Mammary epithelial cell (primary cell): ENCODE measurements around the gene DENND1A.

ENCODE experiments used
- EZH2 ChIP-seq: IDR thresholded peaks from 2 replicates; pipeline ENCODE4 v1.6.1; 2012; ENCODE audit warnings: low read length, inconsistent platforms, borderline replicate concordance
- TF ChIP-seq, protein P1 (sequence below), 2 donors: IDR thresholded peaks in 1 of 2; conservative IDR thresholded peaks in 1 of 2; 2 replicates each; pipeline ENCODE4 v1.5.1; 2011 to 2012; ENCODE audit warnings: inconsistent platforms in 2 of 2, low read length in 2 of 2, mild to moderate bottlenecking in 2 of 2, control low read depth in 1 of 2, low read depth in 1 of 2; ENCODE audit not compliant: insufficient read depth in 1 of 2; ENCODE audit errors: extremely low read depth in 1 of 2

DNA sequence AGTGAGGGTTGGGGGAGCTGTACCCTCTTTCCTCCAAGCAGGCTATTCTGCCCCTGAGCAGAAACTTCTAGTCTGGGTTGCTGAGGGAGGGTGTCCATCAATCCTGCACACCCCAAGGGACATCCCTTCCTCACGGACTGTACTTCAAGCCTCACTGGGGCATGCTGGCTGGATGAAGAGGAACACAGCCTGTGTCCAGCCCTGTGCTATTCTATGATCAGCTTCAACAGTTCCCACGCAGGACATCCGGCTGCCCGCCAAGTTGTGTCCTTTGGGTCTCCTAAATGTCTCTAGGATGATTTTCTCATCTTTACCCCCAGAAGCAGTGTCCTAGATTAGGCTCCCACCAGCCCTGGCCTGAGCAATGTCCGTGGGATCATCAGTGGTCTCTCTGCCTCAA, 505.8 kb downstream of the DENND1A start:
- TF ChIP-seq, protein P1, sequence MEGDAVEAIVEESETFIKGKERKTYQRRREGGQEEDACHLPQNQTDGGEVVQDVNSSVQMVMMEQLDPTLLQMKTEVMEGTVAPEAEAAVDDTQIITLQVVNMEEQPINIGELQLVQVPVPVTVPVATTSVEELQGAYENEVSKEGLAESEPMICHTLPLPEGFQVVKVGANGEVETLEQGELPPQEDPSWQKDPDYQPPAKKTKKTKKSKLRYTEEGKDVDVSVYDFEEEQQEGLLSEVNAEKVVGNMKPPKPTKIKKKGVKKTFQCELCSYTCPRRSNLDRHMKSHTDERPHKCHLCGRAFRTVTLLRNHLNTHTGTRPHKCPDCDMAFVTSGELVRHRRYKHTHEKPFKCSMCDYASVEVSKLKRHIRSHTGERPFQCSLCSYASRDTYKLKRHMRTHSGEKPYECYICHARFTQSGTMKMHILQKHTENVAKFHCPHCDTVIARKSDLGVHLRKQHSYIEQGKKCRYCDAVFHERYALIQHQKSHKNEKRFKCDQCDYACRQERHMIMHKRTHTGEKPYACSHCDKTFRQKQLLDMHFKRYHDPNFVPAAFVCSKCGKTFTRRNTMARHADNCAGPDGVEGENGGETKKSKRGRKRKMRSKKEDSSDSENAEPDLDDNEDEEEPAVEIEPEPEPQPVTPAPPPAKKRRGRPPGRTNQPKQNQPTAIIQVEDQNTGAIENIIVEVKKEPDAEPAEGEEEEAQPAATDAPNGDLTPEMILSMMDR (conservative IDR thresholded peaks at IDR 0.05 in 1 of 2, IDR thresholded peaks at IDR 0.05 in 1 of 2; ENCODE audit: extremely low read depth in 1 of 2, insufficient read depth in 1 of 2, low read depth in 1 of 2, low read length in 2 of 2), result no peak
- TF ChIP-seq EZH2, result no peak
